GM10266 (cell line): ENCODE measurements around the gene NLRP2B.
"Not testable (repeated sequence)": the region's sequence is repeated elsewhere in the genome, so short reads cannot be mapped to it uniquely, and the experiment has no call there.

Experiments
- DNase-seq: peaks from one replicate; pipeline ENCODE4 v3.0.0; 2012; ENCODE audit errors: extremely low spot score
- TF ChIP-seq, protein P1 (sequence below): IDR thresholded peaks from 2 replicates; pipeline ENCODE4 v1.5.1; 2012; ENCODE audit warnings: mild to moderate bottlenecking, low read depth; ENCODE audit not compliant: control insufficient read depth, insufficient read depth; ENCODE audit errors: missing control alignments

NLRP2B gene

DNA sequence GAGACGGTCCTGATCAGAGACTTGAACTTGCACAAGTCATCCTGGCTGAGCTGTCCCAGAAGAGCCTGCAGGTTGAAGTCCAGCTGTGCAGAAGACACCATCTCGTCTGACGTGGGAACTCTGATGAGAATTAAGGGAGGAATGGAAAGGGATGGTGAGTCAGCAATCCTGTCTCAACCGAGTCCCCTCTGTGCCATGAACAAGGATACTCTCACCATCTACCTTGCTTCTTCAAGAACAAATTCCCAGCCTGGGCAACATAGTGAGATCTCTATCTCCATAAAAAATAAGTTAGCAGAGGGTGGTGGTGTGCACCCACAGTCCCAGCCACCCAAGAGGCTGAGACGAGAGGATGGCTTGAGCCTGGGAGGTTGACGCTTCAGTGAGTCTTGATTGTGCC, at the start of gene NLRP2B:
Gene NLRP2B (minus strand): TSS at position 101 of the 400 bp plus-strand sequence.
- DNase-seq = no peak
- TF ChIP-seq, protein P1, sequence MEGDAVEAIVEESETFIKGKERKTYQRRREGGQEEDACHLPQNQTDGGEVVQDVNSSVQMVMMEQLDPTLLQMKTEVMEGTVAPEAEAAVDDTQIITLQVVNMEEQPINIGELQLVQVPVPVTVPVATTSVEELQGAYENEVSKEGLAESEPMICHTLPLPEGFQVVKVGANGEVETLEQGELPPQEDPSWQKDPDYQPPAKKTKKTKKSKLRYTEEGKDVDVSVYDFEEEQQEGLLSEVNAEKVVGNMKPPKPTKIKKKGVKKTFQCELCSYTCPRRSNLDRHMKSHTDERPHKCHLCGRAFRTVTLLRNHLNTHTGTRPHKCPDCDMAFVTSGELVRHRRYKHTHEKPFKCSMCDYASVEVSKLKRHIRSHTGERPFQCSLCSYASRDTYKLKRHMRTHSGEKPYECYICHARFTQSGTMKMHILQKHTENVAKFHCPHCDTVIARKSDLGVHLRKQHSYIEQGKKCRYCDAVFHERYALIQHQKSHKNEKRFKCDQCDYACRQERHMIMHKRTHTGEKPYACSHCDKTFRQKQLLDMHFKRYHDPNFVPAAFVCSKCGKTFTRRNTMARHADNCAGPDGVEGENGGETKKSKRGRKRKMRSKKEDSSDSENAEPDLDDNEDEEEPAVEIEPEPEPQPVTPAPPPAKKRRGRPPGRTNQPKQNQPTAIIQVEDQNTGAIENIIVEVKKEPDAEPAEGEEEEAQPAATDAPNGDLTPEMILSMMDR = no peak

DNA sequence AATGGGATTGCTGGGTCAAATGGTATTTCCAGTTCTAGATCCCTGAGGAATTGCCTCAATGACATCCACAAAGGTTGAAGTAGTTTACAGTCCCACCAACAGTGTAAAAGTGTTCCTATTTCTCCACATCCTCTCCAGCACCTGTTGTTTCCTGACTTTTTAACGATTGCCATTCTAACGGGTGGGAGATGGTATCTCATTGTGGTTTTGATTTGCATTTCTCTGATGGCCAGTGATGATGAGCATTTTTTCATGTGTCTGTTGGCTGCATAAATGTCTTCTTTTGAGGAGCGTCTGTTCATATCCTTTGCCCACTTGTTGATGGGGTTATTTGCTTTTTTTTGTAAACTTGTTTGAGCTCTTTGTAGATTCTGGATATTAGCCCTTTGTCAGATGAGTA, 45.9 kb upstream of the NLRP2B start:
- not testable (repeated sequence) for DNase-seq

DNA sequence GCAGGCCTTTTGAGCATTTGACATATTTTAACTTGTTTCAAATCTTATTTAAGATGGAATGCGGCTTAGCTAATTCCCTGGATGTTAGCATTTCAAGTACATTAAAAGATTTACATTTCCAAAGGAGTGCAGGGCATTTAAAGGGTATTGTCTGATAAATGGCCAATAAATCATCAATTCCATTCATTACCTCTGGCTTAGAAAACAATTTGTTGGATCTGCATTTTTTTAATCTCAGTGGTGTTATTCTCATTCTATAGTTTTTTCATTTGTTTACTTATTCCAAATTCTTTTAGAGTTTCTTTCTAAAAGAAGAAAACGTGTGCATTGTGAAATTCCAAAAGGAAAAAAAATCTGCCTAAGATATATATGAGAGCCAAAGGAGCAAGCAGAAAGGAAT, 1.3 kb upstream of the NLRP2B start:
- DNase-seq = no peak
- TF ChIP-seq, protein P1 = no peak

DNA sequence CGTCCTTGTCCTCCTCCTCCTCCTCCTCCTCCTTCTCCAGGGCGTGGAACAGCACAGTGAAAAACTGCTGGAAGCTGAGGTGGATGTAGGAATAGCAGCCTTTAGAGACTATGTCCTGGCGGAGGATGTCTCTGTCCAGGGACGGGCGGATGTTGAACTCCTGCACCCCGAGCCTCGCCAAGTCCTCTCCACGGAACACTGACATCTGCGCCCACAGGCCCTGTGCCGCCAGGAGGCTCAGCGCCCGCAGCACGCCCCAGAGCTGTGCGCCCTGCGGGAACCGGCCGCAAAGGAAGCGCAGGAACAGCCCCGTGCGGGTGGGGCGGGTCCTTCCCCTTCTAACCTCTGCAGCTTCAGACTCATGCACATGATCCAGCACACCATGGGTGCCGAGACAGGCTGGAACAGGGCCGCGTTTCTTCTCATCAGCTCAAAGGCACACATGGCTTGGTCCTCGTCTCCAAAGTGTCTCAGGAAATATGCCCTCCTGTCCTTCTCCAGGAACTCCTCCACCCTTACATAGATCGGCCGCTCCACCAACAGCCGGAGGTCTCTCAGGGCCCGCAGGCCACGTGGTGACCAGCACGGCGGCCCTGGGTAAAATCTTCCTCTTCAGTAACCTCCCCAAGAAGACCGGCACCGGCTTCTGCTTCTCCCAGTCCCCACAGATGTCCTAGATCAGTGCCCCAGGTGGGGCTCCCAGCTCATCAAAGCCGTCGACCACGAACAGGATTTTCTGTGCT, 1.2 kb downstream of the NLRP2B start:
- no peak for DNase-seq
- TF ChIP-seq, protein P1 = no peak

DNA sequence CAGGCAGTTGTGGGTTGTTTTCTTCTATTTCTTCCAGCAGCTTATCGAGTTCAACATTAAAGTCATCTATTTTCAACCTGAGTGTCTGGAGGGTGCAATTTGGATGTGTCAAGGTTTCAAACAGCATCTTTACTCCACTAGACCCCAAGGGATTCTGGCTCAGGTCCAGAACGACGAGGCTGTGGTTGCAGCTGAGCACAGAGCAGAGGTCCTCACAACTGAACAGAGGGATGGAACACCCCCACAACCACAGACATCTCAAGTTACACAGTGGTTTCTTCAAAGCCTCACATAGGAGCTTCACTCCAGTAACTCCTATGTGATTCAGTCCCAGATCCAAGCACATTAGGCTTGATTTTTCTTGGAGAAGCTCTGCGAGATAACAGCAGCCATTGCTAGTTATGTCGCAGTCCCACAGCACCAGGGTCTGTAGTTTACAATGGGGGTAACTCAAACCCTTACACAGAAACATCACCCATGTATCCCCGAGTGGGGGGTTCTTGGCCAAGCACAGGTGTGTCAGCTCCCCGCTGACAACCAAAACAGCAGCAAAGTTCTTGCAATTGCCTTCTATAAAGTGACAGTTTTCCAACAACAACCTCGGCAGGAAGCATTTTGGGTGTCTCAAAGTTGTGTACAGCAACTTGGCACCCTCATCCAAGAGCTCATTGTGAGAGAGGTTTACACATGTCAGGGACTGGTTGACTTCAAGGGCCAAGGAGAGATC, 2.8 kb downstream of the NLRP2B start:
- TF ChIP-seq, protein P1 = no peak

DNA sequence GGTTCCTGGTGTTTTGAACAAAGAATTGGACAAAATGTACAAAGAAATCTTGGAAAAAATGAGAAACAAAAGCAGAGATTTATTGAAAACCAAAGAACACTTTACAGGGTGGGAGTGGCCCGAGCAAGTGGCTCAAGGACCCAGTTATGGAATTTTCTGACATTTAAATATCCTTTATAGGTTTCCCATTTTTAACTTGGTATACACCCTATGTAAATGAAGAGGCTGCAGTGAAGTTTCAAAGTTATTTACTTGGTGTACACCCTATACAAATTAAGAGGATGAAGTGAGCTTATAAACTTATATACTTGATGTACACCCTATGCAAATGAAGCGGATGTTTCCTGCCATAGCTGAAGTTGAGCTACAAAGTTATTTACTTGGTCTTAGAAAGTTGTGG, 4.7 kb downstream of the NLRP2B start:
- DNase-seq = no peak
- TF ChIP-seq, protein P1 = no peak

More for the DNA sequence above, 2.8 kb downstream of the NLRP2B start:
- DNase-seq = no peak

DNA sequence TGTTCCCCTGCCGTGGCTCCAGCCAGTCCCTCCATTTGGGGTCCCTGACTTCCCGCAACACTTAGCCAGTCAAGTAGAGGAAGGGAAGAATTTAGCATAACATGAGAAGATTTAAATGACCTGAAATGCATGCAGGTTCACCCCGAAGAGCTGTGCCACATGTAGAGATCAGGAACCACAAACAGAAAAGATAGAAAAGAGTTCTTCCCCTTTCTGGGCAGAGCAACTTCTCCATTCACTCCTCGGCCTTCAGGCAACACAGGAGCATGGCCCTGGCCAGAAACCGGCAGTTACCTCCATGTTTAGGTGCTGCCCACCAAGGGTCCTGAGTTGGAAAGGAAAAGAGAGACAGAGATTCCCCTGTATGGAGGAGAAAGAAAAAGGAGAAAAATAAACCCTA, 5.2 kb downstream of the NLRP2B start:
- TF ChIP-seq, protein P1 = no peak
- DNase-seq = no peak
